Uterus (tissue), 2 donors: ENCODE results near the gene FOXN4.

Experiments
- CTCF ChIP-seq, 4 experiments: fragments of 200-600 bp in 2 of 4; fragments of 450-650 bp in 2 of 4; sonication (generic) in 2 of 4; IDR thresholded peaks; one replicate each; pipeline ENCODE4 v1.5.1; 2016 to 2019; ENCODE audit warnings: antibody characterized with exemption in 4 of 4, mild to moderate bottlenecking in 2 of 4, moderate library complexity in 1 of 4
- POLR2A ChIP-seq, 2 donors: fragments of 450-650 bp; IDR thresholded peaks; one replicate each; pipeline ENCODE4 v1.6.1; 2016; ENCODE audit warnings: antibody characterized with exemption in 2 of 2, mild to moderate bottlenecking in 1 of 2, moderate library complexity in 1 of 2

DNA sequence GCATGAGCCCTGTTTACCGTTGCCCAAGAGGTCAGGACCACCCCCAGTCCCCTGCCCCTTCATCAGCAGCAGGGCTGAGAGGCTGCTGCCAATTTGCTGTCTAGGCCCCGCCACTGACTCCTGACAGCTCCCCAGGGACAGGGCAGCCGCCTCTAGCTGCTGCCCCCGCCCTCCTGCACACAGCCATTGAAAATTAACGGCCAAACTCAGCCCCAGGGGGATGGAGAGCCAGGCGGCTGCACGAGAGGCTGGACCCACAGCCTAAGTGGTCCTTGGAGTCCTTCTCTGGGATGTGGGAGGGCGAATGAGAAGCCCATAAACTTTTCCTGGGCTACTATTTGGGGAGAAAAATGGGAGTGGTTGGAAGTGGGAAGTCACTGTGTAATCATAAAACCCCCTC is 4.6 kb downstream of the FOXN4 start:
- TF ChIP-seq POLR2A (IDR thresholded peaks at IDR 0.05) (no peak), CTCF (IDR thresholded peaks at IDR 0.05) (no peak)
